OCI-LY3 (cell line): ENCODE data around the gene REPS2.

Experiments
- CTCF ChIP-seq: fragments of 200-600, 300-600 bp; sonication (generic); IDR thresholded peaks from 2 replicates; pipeline ENCODE4 v1.5.1; 2014; ENCODE audit warnings: antibody characterized with exemption, low read length, low read depth
- EZH2phosphoT487 ChIP-seq: fragments of 200-600 bp; shearing (Covaris generic); IDR thresholded peaks from 2 replicates; pipeline ENCODE4 v1.6.1; 2018; ENCODE audit warnings: antibody characterized with exemption, mixed run types, low read depth

GRCh38 chrX:17077361-17077760 lies 130.9 kb downstream of the REPS2 start:
- TF ChIP-seq CTCF (no peak), EZH2phosphoT487 (no peak)
